ENCODE results near the gene ZFAND2B.
"Not testable (repeated sequence)": the region's sequence is repeated elsewhere in the genome, so short reads cannot be mapped to it uniquely, and the experiment has no call there.

ZFAND2B gene

DNA sequence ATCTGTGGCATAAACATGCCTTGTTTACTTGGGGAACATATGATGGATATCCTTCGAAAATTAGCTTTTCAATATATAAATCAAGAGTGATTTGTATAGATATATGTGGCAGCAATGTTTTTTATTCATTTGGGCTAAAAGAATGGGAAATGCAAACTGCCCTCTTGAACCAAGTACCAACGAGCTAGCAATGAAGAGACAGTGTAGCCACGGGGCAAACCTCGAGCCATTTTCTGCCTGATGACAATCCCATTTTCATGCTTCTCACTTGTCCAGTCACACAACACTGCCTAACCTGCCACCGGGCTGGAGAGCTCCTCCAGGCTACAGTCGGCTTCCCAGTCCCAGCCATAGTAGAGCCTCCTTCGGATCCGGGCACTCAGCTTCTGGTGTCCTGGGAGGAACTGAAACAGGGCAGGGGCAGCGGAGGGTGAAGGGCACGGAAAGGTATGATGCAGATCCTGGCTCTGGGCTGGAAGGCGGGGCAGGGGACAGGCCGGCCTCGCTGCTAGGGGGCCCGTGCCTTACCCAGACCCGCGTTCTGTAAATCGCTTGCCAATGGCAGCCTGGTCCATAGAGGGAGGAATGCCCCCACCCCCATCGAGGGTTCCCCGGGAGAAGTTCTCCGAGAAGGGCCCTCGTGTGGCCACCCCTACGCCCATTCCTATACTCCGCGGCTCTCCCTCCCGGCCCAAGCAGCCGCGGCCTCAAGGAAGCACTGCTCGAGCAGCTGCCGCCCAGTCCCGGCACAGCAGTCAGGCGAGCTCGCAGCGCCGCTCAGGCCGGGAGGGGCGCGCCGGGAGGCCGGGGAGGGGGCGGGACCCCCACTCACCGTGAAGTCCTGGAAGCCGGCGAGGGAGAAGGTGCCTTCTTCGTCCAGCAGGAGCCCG, 30.4 kb upstream of the ZFAND2B start:
- peak; percentile 12 for DNase-seq (ENCODE audit: low spot score)

DNA sequence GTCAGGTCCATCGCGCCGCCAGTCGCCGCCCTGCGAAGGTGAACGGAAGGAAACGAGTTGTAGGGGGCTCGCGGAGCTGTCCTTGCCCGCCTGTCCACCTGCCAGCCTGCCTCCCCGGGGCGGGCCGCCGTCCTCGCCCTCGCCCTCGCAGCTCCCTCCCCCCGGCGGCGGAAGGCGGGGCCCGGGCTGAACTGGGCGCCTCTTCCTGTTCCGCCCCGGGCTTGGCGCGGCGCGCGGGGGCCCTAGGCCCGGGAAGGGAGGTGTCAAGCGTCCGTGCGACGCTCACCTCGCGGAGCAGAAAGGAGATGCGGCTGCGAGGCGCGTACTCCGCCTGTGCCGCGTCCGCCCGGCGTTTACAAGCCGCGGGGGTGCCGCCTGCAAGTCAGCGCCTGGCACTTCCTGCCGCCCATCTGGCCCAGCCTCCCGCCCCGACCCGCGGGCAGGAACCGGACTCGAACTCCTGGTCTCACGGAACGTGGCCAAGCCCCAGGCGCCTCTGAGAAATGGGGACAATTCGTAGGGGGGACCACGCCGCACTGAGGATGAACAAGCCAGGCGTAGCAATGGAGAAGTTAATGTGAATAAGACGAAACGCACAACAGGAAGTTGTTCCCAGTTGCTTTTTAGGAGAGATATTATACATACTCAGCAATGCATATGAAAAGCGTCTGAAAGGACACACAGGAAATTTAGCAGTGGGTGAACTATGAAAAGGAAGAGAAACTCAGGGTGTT, 29.6 kb upstream of the ZFAND2B start, which contains the start of gene CNPPD1:
Gene CNPPD1 (minus strand): TSS at position 108 of the 734 bp plus-strand sequence. CDS start 97 bp downstream, at position 11.
- DNase-seq (ENCODE audit: low spot score): peak; percentile 85

DNA sequence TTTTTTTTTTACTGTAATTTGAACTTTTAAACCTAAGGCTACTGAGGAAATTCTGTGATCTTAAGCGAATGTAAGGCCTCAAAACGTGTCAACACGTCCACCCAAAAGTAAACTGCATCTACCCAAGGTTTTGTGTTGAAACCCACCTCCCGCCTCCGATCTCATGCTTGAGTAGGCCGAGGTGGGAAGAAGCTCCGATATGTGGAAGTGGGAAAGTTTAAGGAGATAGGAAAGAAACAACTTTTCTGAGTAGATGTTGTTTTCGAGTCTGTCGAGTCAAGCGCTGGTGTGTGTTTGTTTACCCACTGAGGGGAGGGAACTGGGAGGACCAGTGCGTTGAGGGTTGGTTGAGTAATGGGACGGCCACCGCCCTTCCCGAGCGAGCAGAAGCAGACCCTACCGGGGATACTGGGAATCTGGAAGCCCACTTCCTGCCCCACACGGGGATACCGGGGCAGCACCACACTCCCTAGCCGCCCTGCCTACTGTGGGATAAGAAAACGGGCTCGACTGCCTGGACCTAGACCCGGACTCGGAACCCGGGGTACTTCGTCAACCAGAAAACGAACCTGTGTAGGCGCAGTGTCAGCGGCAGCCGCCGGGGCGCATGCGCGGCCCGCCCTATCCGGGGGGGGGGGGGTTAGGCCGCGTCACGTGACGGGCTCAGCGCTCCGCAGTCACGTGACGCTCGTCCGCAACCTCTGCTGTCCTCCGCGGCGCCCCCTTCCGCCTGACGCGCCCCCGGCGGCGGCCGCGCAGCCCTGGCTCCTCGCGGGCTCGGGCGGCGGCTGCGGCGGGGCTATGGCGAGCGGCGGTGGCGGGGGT, 28.8 kb upstream of the ZFAND2B start, which contains the start of gene RETREG2:
Gene RETREG2 (plus strand): TSS at position 724 of the 825 bp plus-strand sequence. CDS start 78 bp downstream, at position 802.
- DNase-seq (ENCODE audit: low spot score): peak; percentile 89

DNA sequence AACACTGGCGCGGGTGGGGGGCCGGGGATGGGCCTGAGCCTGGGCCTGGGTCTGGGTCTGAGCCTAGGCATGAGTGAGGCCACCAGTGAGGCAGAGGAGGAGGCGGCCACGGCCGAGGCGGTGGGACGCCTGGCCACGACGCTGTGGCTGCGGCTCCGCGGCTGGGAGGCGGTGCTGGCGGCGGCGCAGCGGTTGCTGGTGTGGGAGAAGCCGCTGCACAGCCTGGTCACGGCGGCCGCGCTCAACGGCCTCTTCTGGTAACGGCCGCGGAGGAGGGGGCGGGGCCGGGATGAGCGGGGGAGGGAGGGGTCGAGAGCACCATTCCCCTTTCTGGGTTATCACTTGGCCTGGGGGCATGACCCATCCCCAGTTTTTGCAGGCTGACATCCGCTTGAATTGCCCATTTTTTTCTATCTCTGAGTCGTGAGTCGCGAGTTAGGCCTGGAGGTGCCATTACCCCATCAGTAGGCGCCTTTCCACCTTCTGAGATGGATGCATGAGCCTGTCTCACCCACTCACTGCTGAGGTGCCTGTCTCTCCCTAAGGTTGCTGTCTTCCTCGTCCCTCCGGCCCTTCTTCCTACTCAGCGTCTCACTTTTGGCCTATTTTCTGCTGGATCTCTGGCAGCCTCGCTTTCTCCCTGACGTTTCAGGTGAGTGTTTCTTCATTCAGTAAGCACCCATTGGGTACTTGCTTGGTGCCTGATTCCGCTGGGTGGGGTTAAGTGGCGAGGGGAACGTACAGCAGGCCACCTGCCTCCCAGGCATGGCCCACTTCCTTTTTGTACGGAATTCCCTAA, 28.0 kb upstream of the ZFAND2B start:
- peak; percentile 23 for DNase-seq (ENCODE audit: low spot score)

DNA sequence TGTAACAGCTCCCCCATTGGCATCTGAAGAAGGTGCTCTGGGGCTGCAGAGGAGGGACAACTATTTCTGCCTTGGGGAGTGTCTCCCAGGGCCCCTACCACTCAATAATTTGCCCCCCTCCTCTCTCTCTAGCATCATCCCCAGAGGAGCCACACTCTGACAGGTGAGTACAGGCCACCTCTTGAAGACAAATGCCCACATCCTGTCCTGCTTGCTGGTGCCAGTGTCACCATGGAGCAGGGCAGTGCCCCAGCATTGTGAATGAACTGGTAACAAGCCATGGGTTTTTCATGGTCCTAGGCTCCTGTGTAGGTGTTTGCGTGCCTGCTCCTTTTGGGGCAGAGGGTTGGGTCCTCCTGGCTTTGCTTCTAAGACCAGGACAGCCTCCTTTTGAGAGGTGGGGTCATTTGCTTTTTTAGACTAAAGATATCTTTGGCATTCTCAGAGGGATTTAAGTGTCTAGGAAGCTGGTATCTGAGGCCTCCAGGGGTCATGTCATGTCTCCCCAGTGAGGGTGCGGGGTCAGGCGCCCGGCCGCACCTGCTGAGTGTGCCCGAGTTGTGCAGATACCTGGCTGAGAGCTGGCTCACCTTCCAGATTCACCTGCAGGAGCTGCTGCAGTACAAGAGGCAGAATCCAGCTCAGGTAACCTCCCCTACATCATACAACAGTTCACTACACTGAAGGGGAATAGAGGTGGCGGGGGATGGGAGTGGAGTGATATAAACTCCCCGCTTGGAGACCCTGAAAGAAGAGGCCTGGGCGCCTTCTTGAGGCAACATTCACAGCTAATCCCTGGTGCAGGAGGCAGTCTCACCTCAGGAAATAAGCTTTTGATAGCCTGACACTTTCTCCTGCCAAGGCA, 26.7 kb upstream of the ZFAND2B start:
- no peak for DNase-seq (ENCODE audit: low spot score)

DNA sequence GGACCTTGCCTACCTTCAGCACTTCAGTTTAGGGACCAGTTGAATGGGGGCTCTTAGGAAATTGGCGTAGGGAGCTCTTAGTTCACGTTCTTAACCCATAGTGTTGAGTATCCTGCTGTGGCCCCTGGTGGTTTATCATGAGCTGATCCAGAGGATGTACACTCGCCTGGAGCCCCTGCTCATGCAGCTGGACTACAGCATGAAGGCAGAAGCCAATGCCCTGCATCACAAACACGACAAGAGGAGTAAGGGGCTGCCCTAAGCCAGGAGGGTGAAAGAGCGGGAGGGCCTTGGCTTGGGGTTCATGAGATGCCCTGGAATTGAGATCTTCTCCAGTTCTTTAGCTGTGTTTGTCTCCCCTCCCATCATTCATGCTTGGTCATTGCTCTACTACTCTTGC, 25.6 kb upstream of the ZFAND2B start:
- no peak for DNase-seq (ENCODE audit: low spot score)

DNA sequence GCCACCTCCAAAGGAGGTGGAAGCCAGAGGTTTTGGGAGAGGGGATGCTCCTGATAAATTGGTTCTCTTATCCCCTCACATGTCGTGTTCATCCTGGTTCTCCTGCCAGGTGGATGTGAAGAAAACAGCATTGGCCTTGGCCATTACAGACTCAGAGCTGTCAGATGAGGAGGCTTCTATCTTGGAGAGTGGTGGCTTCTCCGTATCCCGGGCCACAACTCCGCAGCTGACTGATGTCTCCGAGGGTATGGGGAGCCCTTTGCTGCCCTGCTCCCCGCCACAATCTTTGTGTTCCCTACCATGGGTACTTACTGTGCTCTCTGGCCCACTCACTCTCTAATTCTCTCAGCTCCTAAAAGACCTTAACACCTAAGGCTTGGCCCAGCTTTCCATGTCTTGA, 25.1 kb upstream of the ZFAND2B start:
- no peak for DNase-seq (ENCODE audit: low spot score)

DNA sequence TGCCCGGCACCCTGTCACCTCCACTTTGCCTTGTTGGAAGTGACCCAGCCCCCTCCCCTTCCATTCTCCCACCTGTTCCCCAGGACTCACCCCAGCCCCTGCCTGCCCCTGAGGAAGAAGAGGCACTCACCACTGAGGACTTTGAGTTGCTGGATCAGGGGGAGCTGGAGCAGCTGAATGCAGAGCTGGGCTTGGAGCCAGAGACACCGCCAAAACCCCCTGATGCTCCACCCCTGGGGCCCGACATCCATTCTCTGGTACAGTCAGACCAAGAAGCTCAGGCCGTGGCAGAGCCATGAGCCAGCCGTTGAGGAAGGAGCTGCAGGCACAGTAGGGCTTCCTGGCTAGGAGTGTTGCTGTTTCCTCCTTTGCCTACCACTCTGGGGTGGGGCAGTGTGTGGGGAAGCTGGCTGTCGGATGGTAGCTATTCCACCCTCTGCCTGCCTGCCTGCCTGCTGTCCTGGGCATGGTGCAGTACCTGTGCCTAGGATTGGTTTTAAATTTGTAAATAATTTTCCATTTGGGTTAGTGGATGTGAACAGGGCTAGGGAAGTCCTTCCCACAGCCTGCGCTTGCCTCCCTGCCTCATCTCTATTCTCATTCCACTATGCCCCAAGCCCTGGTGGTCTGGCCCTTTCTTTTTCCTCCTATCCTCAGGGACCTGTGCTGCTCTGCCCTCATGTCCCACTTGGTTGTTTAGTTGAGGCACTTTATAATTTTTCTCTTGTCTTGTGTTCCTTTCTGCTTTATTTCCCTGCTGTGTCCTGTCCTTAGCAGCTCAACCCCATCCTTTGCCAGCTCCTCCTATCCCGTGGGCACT, 24.0 kb upstream of the ZFAND2B start:
- DNase-seq (ENCODE audit: low spot score): no peak

DNA sequence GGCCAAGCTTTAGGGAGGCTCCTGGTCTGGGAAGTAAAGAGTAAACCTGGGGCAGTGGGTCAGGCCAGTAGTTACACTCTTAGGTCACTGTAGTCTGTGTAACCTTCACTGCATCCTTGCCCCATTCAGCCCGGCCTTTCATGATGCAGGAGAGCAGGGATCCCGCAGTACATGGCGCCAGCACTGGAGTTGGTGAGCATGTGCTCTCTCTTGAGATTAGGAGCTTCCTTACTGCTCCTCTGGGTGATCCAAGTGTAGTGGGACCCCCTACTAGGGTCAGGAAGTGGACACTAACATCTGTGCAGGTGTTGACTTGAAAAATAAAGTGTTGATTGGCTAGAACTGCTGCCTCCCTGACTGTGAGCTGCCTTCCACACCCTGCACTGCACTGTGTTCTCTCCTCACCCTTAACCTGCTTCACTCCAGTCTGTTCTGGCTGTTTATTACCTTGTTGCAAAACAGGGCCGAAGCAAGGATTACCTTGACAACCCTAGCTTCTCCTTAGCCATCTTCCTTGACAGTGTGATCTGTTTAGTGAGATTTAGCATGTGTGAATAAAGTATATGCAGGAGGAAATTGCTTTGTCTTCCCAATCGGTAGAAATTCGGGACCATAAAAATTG, 23.3 kb upstream of the ZFAND2B start:
- no peak for DNase-seq (ENCODE audit: low spot score)

DNA sequence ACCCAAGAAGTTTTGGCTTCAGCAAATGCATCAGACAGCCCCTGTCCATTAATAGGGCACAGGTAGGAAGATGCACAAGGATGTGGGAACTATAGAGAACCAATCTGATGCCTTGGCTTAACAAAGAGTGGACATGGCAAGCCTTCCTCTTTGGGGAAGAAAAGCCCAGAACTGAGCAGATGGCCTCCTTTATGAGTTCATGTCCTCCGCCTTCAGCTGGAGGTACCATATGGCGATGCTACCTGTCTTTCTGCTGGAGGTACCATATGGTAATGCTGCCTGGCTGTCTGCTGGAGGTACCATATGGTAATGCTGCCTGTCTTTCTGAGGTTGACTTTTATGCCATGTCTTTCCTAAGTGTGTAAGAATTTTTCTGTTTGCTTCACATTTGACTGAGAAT, 22.5 kb upstream of the ZFAND2B start:
- no peak for DNase-seq (ENCODE audit: low spot score)

DNA sequence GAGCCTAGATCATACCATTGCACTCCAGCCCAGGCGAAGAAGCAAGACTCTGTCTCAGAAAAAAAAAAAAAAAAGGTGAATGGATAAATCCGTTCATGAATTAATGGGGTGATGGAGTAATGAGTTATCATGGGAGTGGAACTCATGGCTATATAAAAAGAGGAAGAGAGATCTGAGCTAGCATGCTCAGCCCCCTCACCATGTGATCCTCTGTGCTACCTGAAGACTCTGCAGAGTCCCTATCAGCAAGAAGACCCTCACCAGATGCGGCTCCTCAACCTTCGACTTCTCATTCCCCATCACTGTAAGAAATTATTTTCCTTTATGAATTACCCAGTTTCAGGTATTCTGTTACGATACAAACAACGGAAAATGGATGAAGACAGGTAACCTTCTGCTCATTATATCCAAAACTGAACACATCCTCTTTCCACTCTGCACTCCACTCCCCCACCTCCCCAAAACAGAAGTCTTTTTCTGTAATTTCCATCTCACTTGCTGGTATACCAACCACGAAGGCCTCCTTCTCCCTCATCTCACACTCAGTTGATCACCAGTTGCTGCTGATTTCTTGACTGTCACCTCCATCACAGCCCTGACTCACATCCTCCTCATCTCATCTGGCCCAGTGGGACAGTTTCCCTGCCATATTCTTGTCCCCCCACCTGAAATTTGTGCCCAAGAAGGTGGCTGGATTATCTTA, 19.7 kb upstream of the ZFAND2B start:
- no peak for DNase-seq (ENCODE audit: low spot score)

DNA sequence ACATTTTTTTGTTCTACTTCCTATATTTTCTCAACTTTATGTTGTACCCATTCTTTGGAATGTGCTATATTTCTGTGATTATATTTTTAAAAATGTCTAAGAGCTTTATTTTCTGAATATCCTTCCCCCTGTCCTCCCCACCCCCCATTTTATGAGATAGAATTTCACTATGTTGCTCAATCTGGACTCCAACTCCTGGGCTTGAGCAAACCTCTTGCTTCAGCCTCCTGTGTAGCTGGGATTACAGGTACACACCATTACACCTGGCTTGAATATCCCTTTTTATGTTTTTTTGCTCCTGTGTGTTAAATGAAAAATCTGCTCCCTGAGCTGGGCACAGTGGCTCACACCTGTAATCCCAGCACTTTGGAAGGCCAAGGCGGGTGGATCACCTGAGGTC, 9.2 kb upstream of the ZFAND2B start:
- DNase-seq (ENCODE audit: low spot score): no peak

DNA sequence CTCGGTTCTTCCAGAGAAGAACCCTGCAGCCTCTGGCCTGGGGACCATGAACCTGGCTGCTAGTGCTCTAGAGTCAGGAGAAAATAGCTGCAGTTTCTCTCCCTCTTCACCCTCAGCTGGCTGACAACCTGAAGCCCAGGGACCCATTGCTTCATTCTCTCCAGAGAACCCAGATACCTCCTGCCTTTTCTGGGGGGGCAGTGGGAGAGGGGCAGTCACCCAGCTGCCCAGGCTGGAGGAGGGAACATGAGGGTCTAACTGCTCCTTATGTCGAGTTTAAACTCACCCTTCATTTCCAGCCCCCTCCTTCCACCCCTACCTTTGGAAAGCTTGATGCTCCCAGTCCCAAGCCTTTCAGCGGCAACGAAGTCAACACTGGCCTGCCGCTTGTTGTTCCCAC, 7.6 kb upstream of the ZFAND2B start:
- DNase-seq (ENCODE audit: low spot score): no peak

DNA sequence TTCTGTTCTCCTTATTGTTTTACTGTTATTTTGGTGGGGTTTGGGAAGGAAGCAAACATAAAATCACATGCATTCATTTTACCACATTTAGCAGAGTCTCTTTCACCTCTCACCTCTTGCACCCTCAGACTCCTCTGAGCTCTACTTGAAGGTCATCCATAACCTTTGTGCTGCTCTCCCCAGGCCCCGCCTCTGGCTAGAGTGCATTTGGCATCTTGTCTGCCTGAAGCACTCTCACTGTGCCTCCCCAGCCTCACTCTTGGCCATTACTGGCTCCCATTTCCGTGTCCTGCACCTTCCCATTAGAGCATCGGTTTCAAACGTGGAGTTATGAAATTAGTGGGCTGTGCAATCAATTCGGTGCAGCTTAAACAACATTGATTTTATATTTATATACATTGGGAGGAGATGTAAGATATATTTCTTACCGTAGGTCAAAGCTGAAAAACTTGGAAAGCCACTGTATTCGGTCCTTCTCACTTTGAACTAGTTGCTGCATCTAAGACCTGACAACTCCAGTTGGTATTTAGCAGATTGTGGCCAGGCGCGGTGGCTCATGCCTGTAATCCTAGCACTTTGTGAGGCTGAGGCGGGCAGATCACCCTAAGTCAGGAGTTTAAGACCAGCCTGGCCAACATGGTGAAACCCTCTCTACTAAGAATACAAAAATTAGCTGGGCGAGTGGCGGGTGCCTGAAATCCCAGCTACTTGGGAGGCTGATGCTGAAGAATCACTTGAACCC, 6.9 kb upstream of the ZFAND2B start:
- no peak for DNase-seq (ENCODE audit: low spot score)

DNA sequence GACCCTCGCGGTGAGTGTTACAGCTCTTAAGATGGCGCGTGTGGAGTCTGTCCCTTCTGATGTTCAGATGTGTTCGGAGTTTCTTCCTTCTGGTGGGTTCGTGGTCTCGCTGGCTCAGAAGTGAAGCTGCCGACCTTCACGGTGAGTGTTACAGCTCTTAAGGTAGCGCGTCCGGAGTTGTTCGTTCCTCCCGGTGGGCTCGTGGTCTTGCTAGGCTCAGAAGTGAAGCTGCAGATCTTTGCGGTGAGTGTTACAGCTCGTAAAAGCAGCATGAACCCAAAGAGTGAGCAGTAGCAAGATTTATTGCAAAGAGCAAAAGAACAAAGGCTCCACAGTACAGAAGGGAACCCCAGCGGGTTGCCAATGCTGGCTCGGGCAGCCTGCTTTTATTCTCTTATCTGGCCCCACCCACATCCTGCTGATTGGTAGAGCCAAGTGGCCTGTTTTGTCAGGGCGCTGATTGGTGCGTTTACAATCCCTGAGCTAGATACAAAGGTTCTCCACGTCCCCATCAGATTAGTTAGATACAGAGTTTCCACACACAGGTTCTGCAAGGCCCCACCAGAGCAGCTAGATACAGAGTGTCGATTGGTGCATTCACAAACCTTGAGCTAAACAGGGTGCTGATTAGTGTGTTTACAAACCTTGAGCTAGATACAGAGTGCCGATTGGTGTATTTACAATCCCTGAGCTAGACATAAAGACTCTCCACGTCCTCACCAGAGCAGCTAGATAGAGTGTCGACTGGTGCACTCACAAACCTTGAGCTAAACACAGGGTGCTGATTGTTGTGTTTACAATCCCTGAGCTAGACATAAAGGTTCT, 5.9 kb upstream of the ZFAND2B start:
- peak; percentile 30 for DNase-seq (ENCODE audit: low spot score)

DNA sequence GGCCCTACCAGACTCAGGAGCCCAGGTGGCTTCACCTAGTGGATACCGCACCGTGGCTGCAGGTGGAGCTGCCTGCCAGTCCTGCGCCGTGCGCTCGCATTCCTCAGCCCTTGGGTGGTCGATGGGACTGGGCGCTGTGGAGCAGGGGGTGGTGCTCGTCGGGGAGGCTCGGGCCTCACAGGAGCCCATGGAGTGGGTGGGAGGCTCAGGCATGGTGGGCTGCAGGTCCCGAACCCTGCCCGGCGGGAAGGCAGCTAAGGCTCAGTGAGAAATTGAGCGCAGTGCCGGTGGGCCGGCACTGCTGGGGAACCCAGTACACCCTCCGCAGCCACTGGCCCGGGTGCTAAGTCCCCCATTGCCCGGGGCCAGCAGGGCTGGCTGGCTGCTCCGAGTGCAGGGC, 5.3 kb upstream of the ZFAND2B start:
- not testable (repeated sequence) for DNase-seq (ENCODE audit: low spot score)
